Measurements from ENCODE around the gene ETFA. TPM values are rescaled to one million over a fixed set of nuclear protein-coding genes. Genes with fewer than 3 reads are reported as not detected.

ETFA gene
- total RNA-seq, 2 experiments from 2014 or later: 182 to 184 TPM

GRCh38 chr15:76187163-76187562, 124.1 kb downstream of the ETFA start:
- ChIA-PET CTCF (interaction anchor here (2.0 to 2.7 kb wide), 2 partner anchors 10 to 154 kb away, joined by 4 to 8 read pairs; no protein-coding TSS in a partner anchor), POLR2A (interaction anchor here (0.6 kb wide), 1 partner anchor 653 kb away, joined by 8 read pairs; no protein-coding TSS in a partner anchor)

- ChIA-PET POLR2A (no interaction called here), CTCF (interaction anchor here (2.0 to 2.7 kb wide), 2 partner anchors 11 to 156 kb away, joined by 4 to 8 read pairs; no protein-coding TSS in a partner anchor)
Measured at GRCh38 chr15:76185716-76186115, 125.6 kb downstream of the ETFA start.

GRCh38 chr15:76184650-76185035, 126.6 kb downstream of the ETFA start:
- CTCF ChIA-PET: interaction anchor here (1.3 kb wide), 1 partner anchor 34 kb away, joined by 3 read pairs; no protein-coding TSS in a partner anchor
- POLR2A ChIA-PET: interaction anchor here (0.5 kb wide), 1 partner anchor 155 kb away, joined by 5 read pairs; no protein-coding TSS in a partner anchor

- POLR2A ChIA-PET: no interaction called here
- CTCF ChIA-PET: interaction anchor here (1.3 kb wide), 1 partner anchor 34 kb away, joined by 3 read pairs; no protein-coding TSS in a partner anchor
Measured at GRCh38 chr15:76183930-76184649, 127.2 kb downstream of the ETFA start.

GRCh38 chr15:76181705-76182107, 129.6 kb downstream of the ETFA start:
- CTCF ChIA-PET: no interaction called here
- POLR2A ChIA-PET: no interaction called here

- POLR2A ChIA-PET: no interaction called here
- CTCF ChIA-PET: no interaction called here
Measured at GRCh38 chr15:76180321-76180720, 130.9 kb downstream of the ETFA start.

GRCh38 chr15:76179023-76179422, 132.2 kb downstream of the ETFA start:
- POLR2A ChIA-PET: no interaction called here
- CTCF ChIA-PET: no interaction called here

- POLR2A ChIA-PET: no interaction called here
- CTCF ChIA-PET: no interaction called here
Measured at GRCh38 chr15:76178296-76179000, 132.8 kb downstream of the ETFA start.

- ChIA-PET CTCF (no interaction called here), POLR2A (no interaction called here)
Measured at GRCh38 chr15:76177491-76178040, 133.7 kb downstream of the ETFA start.

GRCh38 chr15:76176487-76177085, 134.7 kb downstream of the ETFA start:
- ChIA-PET CTCF (no interaction called here), POLR2A (no interaction called here)

GRCh38 chr15:76176059-76176458, 135.2 kb downstream of the ETFA start:
- ChIA-PET POLR2A (no interaction called here), CTCF (no interaction called here)

- ChIA-PET CTCF (no interaction called here), POLR2A (no interaction called here)
Measured at GRCh38 chr15:76175442-76175841, 135.8 kb downstream of the ETFA start.

- ChIA-PET POLR2A (no interaction called here), CTCF (no interaction called here)
Measured at GRCh38 chr15:76174654-76175053, 136.6 kb downstream of the ETFA start.

GRCh38 chr15:76173317-76173834, 137.9 kb downstream of the ETFA start:
- CTCF ChIA-PET: no interaction called here
- POLR2A ChIA-PET: no interaction called here

- ChIA-PET CTCF (no interaction called here), POLR2A (no interaction called here)
Measured at GRCh38 chr15:76172782-76173181, 138.5 kb downstream of the ETFA start.

- POLR2A ChIA-PET: no interaction called here
- CTCF ChIA-PET: interaction anchor here (1.0 kb wide), 1 partner anchor 19 kb away, joined by 3 read pairs; no protein-coding TSS in a partner anchor
Measured at GRCh38 chr15:76169911-76170800, 141.1 kb downstream of the ETFA start.

GRCh38 chr15:76169018-76169417, 142.3 kb downstream of the ETFA start:
- POLR2A ChIA-PET: no interaction called here
- CTCF ChIA-PET: no interaction called here

- POLR2A ChIA-PET: no interaction called here
- CTCF ChIA-PET: no interaction called here
Measured at GRCh38 chr15:76168237-76168984, 142.9 kb downstream of the ETFA start.

- POLR2A ChIA-PET: no interaction called here
- CTCF ChIA-PET: no interaction called here
Measured at GRCh38 chr15:76165951-76166350, 145.3 kb downstream of the ETFA start.
